Bronchial epithelial cell (primary cell): ENCODE measurements around the gene GIGYF1. TPM values are rescaled to one million over a fixed set of nuclear protein-coding genes. Genes with fewer than 3 reads are reported as not detected.

Source experiments
- DNase-seq: peaks from one replicate; pipeline ENCODE4 v3.0.0-alpha.2; 2010; ENCODE audit warnings: low read depth
- FAIRE-seq: peaks from 2 replicates; lab custom pipeline; 2011; peaks lifted over from hg19 to GRCh38; lab: Jason Lieb, UNC
- H3K27me3 ChIP-seq: 2 replicates; pipeline ENCODE4 v1.5.1; 2011; ENCODE audit warnings: low read length; ENCODE audit not compliant: control insufficient read depth, insufficient read depth
- H3K36me3 ChIP-seq: 2 replicates; pipeline ENCODE4 v1.5.1; 2011; ENCODE audit warnings: low read length; ENCODE audit not compliant: control insufficient read depth, insufficient read depth
- H3K4me3 ChIP-seq: 2 replicates; pipeline ENCODE4 v1.5.1; 2011; ENCODE audit warnings: mild to moderate bottlenecking, low read depth, low read length, control low read depth
- CTCF ChIP-seq: IDR thresholded peaks from 2 replicates; pipeline ENCODE4 v1.5.1; 2011; ENCODE audit warnings: mild to moderate bottlenecking, moderate library complexity, low read length, control low read depth, inconsistent platforms; ENCODE audit not compliant: insufficient read depth, severe bottlenecking
- total RNA-seq: library from RNA; depleted of rRNA; stranded (reverse); fragments of >200 nt; gene quantifications from 2 replicates; pipeline ENCODE4 v1.2.1, GENCODE V29; 2014

Gene GIGYF1
- total RNA-seq, 1 donor from 2014 or later: 14.2 TPM

DNA sequence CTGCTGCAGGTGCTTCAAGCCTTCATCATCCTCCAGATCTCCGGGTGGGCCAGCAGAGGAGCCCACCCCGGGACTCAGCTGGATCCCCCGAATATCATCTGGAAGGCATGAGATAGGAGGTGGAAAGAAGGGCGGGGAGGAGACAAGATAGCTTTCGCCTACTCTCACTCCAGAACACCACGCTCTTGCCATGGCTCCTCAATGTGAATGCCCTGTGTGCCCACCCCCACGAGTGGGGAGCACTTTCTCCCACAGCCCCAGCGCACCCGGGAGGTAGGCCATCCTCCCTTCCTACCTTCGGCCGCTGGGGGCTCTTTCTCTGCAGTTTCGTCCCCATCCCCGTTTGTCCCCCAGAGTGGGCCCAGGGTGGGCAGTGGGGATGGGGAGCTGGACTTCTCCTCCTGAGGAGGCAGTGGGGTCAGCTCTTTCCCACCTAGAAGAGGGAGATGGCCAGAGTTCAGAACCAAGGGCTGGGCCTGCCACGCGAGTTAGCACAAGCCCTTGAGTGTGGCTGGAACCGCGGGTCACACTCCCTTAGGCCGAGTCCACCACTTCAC lies 8.9 kb downstream of the GIGYF1 start:
- FAIRE-seq (no peak), DNase-seq (no peak)
- Histone ChIP-seq H3K36me3 (peaks cover 37% of the 10 kb centered on the region), H3K4me3 (no peak overlapping the region), H3K27me3 (no peaks in the 10 kb centered on the region)
- no peak for TF ChIP-seq CTCF

GRCh38 chr7:100684534-100685042 lies 9.5 kb downstream of the GIGYF1 start:
- TF ChIP-seq CTCF: no peak
- no peak for DNase-seq
- FAIRE-seq: no peak
- Histone ChIP-seq H3K36me3 (peaks cover 37% of the 10 kb centered on the region), H3K27me3 (no peaks in the 10 kb centered on the region), H3K4me3 (no peak overlapping the region)

DNA sequence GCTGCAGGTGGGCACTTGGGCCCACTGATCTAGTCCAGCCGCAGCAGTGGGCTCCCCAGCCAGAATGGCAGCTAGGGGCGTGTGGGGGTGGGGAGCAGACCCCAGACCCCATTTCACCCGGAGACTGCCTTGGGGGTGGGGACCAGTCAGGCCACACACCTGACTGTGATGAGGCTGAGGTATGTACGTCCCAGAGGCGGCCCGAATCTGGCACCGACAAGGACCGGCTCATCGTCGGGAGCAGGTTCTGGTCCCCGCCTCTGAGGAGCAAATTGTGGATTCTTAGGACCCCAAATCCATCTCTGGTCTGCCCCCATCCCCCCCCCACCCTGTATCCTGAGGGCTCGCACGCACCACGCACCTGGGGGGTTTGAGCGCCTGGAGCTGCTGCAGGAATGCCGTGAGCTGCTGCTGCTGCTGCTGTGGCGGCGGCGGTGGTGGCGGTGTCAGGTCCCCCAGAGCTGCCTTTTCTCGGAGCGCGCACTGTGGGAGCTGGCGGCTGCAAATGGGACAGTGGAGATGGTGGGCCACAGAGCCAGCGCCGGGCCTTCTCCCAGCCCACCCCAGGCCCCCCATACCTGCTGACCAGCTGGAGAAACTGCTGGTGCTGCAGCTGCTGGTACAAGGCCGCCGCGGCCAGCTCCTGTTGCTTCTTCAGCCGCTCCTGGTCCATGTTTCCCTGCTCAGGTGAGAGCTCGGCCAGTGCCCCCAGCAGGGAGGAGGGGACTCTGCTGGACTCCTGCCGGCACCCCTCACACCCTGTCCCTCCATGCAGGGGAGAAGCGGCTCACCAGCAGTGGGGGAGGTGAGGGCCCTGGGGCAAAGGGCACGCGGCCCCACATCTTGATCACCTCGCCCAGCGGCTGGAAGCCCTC lies 10.2 kb downstream of the GIGYF1 start:
- no peak for DNase-seq
- peaks cover 35% of the 10 kb centered on the region for H3K36me3 ChIP-seq
- H3K4me3 ChIP-seq: no peak overlapping the region
- no peak for TF ChIP-seq CTCF
- H3K27me3 ChIP-seq: no peaks in the 10 kb centered on the region
- FAIRE-seq: no peak

DNA sequence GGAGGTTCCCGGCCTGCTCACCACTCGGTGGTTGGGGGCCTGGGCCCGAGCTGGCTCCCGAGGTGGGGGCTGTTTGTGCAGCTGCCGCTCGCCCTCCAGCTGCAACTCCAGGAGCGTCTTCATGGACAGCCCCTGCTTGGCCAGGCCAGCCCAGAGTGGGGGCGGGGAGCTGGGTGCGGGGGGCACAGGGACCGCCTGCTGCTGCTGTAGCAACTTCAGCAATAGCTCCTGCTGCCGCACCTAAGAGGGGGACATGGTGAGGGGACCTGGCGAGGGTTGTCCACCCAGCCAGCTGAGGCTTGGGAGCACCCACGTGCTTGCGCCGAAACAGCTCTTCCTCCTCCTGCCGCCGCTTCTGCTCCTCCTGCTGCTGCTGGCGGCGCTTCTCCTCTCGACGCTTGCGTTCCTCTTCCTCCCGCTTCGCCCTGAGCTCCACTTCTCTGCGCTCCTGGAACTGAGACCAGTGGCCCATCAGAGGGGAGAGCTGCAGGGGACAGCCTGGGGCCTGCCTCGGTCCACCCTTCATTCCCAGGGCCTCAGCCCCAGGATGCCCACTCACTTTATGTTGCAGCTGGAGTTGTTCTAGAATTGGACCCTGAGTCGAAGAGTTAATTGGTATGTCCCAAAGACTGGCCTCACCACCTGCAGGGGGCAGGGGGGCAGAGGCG lies 10.9 kb downstream of the GIGYF1 start:
- H3K4me3 ChIP-seq: no peak overlapping the region
- DNase-seq (no peak), FAIRE-seq (no peak)
- H3K27me3 ChIP-seq: no peaks in the 10 kb centered on the region
- H3K36me3 ChIP-seq: peaks cover 32% of the 10 kb centered on the region
- no peak for TF ChIP-seq CTCF

DNA sequence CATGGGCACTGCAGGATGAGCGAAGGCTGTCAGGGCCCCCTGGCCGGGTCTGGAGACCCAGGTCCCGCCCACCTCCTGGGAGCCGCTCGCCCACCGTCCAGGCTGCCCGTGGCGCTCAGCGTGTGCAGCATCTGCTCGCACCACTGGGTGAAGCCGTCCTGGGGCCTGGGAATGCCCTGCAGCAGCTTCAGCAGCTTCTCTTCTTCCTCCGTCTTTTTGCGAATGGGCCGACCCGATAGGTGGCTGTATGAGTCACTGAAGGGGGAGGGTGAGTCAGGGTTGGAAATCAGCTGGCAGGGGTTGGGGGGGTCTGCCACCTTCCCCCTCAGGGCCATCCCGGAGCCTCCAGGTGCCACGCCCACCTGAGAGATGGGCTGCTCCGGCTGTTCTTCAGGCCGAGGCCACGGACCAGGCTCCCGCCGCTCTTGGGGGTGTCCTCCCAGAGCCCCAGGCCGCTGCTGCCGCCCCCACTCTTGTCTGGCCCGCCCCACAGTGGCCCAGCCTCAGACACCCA lies 11.8 kb downstream of the GIGYF1 start:
- Histone ChIP-seq H3K36me3 (peaks cover 34% of the 10 kb centered on the region), H3K4me3 (no peak overlapping the region), H3K27me3 (no peaks in the 10 kb centered on the region)
- FAIRE-seq (no peak), DNase-seq (peak; percentile 29)
- TF ChIP-seq CTCF: no peak
